Islet of Langerhans (tissue), 1 donor: ENCODE measurements around the gene VSIR.

Source experiments
- FAIRE-seq: peaks from one replicate; lab custom pipeline; 2011; peaks lifted over from hg19 to GRCh38; lab: Jason Lieb, UNC

The VSIR gene

DNA sequence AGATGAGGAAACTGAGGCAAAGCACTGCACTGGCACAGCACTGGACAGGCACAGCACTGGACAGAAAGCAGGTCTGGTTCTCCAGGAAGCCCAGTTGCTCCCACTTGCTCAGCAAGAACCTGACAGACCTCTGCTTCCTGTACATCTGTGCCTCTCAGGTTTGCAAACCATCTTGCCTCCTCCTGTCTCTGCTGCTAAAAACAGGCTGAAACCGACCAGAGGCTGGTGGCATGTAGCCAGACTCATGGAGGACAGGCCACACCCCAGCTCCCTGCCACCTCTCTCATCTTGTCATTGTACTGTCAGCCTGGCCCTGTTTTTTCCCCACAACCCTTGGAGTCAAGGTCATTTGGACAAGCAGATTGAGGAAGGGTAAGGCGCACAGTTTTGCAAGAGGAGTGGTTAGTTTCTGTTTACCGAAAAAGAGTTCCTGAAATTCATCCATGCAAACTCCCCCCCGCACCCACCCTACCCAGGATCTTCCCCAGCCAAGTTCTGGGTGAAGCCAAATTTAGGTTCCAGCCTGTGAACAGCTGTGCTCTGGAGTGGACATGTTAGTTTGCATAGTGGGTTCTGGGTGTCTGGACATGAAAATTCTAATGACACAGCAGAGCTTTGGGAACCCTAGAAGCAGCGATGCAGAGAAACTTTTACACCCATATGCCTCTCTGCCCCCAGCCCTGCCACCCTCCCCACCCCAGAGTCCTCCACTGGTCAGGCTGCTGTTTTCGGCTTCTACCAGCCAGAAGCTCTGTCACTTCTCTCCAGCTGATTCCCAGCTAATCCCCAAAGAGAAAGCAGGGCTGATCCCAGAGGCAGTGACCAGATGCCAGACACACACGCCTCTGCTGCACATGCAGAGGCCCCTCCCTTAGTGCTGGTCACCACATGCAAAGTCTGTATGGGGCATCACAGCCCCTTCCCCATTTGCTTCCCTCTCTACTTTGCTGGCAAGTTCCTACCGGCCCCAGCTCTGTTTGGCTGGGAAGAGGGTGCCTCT is 45.3 kb downstream of the VSIR start:
- no peak for FAIRE-seq

DNA sequence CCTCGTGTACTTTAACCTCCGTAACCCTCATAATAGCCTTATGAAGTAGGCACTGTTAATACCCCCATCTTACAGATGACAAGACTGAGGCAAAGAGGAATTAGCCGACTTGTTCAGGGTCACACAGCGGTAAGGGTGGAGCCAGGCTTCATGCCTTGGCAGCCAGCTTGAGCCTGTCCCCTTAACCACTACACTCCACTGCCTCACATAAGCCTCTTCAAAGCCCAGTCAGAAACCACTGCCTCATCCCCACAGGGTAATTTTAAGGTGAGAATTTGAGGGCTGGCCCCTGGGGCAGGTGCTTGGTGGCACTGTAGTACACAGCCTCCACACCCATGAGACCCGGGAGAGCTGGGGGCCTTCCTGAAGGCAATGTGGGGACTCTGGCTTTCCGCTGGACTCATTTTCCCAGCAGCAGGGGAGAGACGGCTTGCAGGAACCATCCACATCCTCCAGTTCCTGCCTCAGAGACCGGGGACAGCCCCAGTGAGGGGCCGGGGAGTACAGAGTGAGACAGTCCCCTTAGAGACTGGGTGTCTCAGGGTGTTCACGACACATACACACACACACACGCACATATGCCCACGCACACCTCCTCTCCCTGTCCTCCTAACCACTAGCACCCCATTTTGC is 46.1 kb downstream of the VSIR start:
- FAIRE-seq = no peak

DNA sequence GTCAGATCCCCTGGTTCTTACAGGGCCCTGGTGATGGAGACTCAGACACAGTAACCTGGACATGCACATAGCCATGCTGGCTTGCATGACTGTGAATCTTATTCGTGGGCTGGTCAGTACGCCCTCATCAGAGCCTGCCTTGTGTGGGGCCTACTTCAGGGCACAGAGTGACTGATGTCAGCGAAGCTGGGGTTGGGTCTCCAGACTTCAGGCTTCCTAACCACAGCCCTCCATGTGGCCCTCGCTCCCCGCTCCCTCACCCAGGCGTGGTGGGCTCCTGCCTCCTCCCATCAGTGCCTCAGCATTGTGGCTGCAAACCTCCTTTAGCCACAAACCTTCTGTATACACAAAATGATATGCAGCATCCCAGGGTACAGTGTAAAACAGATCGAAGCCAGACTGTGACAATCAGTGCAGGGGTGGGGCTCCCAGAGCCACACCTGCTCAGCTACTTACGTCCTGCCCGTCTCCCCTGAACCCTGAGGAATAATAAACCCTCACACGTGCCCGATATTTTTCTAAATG is 46.7 kb downstream of the VSIR start:
- no peak for FAIRE-seq

DNA sequence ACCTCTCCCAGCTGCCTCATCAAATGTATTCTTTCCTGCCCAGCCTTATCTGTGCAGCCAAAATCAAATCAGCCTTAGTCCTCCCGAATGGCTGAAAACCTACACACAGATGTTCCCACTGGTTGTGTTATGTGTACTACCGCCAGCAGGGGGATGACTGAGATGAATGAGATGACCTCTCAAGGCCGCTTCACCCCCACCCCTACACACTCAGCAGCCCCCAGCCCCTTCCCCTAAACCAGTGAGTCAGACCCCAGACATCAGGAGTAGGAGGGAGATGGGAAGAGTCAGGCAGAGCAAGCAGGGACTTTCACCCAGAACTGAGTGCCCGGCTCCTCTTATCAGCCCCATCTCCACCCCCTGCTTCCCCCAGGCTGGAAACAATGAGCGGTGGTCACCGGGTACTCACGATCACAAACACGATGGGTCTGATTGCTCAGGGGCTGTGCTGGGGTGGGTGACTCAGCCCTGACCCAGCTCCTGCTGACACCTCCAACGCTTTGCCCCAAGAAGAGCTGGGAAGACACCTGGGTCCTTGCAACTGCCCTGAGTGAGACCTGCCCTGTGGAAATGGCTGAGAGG is 47.2 kb downstream of the VSIR start:
- no peak for FAIRE-seq

DNA sequence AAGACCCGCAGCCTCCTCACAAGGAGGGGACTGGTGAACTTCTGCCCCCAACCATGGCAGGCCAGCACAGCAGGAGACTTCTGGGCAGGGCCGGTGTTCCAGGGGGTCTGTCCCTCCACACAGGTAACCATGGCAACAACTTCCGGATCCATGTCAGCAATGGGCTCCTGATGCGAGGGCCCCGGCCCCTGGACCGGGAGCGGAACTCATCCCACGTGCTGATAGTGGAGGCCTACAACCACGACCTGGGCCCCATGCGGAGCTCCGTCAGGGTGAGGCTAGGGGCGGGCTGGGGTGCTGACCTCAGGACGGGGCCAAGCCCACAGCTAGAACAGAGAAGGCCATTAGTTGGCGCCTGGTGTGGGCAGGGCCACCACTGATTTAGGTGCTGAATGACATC is 48.1 kb downstream of the VSIR start:
- FAIRE-seq = no peak

DNA sequence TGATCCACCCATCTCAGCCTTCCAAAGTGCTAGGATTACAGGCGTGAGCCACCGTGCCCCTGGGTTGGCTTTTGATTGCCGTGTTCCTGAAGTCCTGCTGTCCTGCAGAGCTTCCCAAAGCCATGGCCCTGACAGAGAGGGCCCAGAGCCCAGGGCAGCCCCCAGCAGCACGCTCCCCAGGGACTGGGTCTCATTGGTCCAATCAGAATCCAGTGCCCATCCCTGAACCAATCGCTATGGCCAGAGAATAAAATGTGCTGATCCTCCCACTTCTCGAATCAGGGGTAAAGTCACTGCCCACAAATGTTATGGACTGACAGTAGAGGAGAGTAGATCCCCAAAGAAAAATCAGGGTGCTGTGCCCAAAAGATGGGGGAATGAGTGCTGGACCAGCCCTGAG is 48.8 kb downstream of the VSIR start:
- no peak for FAIRE-seq

DNA sequence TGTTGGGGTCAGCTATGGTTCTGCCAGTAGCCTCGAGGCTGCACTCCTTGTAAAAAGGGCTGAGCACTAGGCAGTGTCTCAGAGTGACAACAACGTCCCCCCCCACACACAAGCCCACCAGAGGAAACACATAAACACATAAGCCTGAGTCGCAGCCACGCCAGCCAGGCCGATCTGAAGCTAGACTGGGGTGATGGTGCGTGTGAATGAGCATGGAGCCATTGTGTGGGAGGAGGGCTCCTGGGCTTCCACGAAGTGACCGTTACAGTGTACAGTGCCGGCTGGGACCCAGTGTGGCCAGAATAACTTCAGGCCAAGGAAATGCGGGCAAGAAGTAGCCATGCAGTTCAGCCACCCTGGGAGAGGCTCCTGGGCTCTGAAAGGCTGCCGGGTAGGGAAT is 50.0 kb downstream of the VSIR start:
- no peak for FAIRE-seq

DNA sequence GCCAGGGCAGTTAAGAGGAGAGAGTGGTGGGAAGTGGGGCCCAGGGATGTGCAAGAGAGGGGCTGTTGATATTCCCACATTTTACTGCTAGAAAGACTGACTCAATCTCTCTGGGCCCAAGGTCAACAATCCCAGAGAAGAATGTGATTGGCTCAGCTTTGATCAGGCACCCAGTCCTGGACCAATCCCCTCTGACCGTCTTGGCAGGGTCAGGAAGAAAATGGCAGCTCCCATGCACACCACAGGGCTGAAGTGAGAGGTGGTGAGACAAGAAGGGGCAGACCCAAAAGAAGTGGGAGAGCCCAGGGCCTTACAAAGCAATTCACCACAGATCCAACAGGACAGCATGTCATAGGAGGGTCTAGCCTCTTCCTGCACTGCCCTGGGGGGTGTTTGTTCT is 50.5 kb downstream of the VSIR start:
- FAIRE-seq = no peak

DNA sequence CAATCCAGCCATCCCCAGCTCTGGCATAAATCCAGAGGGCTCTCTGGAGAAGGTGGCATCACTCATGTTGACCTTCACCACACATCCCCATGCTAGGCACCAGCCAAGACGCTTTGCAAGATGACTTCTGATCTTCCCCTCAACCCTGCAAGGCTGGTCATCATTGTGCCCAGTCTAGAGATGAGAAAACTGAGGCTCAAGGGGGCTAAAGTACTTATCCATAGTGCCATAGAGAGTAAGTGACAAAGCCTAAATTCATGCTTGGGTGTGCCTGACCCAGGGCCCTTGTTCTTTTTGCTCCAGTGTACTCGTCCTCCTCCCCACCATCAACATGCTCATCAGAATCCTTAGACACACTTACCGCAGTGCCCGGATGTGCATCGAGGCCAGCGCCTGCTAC is 52.0 kb downstream of the VSIR start:
- no peak for FAIRE-seq

DNA sequence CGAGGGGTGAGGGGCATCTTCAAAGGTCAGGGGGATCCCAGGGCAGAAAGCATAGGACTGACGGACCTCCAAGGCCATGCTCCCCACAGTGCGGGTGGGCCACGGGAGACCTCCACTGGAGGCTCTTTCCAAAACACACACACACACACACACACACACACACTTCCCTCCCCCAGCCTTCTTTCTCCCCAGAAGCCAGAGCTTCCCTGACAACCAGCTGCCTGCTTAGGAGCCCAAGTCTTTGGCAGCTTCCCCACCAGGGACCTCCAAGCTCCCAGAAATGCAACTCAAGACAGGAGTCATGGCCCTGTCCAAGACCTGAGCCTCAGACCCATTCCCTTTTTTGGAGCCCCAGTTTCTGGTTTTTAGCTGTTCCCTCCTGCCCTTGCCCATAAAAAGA is 53.0 kb downstream of the VSIR start:
- FAIRE-seq = no peak

DNA sequence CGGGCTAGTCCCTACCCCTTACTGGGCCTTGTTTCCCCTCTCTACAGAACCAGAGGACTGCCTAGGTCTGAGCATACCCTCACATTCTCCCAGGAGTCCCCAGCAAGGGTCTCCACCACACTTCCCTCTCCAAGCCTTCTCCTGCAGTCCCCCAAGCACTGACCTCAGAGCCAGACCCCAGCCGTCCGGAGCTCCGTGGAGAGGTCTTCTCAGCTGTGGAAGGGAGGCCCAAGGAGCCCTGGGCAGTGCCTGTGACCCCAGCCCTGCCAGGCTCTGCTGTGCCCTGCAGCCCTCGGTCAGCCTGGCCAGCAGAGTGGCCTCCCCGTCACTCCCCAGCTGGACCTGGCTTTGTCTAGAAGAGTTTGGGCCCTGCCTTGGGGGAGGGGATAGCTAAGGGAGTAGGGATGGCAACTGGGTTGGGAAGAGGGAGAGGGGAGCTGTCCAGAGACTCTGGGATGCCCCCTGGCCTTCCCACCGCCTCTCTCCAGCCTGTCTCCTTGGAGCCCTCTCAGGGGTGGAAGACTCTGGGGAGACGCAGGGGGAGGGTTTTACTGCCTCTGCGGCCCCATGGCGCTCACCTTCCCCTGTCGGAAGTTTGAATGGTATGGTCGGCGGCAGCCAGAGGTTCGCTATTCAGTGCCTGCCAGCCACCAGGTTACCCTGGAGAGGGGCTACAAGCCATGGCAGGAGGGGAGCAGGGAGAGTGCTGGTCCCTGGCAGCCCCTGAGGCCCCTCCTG is 53.7 kb downstream of the VSIR start, which contains the start of gene C10orf105:
Gene C10orf105 (minus strand): TSS at position 315 of the 738 bp plus-strand sequence. CDS start 3,441 bp downstream, outside the sequence.
- FAIRE-seq = no peak

DNA sequence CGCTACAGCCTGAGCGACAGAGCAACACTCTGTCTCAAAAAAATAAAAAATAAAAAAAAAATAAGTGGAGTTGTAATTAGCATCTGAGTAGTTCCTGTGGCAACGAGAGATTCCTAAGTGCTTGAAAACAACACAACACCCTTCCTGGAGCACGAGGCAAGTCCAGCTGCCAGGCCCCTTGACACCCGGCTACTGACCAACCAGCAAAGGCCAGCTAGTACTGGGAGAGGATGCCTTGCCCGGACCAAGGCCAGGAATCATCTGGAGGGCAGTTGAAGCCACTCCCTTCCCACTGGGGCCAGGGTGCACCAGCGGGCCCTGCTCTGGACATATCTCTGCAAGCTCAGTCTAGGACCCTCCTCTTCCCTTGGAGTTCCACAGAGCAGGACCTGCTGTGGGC is 54.3 kb downstream of the VSIR start:
- no peak for FAIRE-seq

DNA sequence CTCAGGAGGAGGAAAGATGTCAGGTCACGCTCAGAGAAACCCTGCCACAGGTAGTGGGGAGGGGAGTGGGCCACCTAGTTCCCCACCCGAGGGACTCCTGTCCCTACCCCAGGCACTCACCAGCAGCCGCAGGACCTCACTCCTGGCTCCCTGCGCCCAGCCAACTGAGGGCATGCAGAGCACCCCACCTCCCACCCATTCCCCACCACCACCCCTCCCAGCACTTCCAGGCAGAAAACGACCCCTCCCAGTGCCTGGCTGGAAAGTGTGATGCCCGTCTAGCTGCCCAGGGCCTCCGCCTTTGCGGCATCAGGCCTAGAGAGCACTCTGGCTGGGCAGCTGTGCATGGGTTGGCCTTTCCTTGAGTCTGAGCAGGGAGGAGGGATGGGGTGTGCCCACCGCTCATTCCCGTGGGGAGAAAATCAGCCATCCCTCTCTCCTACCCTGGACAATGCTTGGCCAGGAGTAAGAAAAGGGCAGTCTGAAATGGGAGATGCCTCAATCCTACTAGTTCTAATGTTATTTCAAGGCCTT is 55.1 kb downstream of the VSIR start:
- FAIRE-seq = no peak

DNA sequence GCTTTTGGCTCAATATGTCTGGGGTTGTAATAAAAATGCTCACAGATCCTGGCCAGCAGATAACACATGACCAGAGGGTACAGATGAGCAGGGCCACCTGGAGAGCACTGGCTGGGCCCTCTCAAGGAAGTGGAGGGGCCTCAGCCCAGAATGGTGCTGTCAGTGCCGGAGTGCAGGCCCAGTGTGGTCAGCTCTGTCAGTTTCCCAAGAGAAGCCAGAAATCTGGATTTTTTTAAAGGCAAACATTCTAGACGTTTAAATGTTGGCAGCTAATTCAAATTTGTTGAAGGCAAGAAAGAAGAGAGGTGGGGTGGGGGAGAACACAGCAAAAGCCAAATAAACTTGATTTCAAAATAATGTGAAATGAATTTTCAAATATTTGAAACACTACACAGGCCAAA is 55.8 kb downstream of the VSIR start:
- FAIRE-seq = no peak

DNA sequence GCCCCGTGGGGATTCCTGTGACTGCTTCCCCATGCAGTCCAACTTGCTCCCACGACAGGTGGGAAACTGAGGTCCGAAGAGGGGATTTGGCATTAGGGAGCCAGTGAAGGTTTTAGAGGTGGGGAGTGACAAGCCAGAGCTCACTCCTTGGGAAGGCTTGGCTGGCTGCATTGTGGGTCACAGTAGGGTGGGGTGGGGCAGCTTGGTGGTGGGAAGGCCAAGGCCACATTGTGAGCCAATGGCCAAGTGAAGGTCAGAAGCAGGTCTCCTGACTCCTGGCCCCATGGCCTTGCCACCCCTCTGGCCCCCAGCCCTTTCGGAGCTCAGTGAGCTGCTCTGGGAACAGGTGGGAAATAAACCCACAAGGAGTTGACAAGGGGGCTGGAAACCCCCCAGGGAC is 56.3 kb downstream of the VSIR start:
- FAIRE-seq = no peak

DNA sequence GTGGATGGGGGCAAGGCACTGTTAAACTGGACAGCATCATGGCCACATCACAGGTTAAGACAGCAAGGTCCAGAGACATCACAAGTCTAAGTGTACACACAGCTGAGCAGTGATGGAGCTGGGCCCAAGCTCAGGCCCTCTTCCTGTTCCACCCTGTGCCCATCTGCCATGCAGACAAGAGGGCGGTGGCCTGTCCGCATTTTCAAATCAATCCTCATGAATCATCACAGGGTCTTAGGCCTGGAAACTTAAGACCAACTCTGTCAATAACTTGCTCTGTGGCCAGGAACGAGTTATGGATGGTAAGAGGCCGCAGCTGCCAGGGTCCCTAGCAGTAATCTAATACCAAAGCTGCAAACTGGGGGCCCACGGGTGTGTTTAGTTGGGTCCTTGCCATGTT is 56.9 kb downstream of the VSIR start:
- FAIRE-seq = no peak

DNA sequence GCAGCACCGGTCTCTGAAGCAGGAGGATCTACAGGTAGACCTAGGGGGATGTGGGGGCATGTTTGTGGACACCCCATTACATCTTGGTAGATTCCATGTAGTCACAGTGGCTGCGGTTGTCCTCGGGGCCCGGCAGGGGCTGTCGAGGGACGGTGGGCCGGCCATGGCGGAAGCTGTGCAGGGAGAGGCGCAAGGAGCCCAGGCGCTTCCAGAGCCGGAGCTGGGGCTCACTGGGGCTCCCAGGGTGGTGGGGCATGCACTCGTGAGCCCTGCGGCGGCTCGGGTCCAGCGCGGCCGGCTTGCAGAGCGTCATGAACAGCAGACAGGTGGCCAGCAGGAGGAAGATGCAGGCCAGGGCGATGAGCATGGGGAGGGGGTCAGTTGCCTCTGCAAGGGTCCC is 57.5 kb downstream of the VSIR start:
- FAIRE-seq = no peak

DNA sequence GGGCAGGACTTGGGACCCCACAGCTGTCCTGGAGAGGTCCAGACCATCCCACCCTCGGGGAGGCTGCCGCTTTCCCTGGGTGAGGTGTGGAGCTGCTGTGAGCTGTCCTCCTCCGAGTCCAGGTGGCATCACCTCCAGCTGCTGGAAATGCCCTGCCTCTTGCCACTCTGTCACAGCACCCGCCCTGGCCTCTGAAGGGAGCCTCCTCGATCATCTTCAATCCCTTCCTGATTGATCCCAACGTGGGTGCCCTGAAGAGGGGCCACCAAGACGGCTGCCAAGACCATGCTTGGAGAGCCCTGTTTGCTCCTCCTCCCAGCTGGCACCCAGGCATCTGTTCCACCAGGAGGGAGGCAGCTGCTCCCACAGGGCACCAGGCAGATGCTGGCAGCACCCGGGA is 58.3 kb downstream of the VSIR start:
- FAIRE-seq = no peak

DNA sequence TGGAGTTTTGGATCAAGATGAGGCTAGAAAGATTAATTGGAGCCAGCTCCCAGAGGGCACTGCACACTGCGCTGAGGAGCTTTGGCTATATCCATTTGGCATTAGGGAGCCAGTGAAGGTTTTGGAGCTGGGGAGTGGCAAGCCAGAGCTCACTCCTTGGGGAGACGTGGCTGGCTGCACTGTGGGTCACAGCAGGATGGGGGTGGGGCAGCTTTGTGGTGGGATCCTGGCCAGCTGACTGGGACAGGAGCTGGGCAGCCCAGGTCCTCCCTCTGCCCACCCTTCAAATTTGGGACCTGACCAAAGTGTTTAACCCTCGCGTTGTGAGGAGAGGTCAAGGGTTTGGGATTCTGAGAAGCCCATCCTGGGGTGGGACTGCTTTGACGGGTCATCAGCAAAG is 58.7 kb downstream of the VSIR start:
- FAIRE-seq = no peak

DNA sequence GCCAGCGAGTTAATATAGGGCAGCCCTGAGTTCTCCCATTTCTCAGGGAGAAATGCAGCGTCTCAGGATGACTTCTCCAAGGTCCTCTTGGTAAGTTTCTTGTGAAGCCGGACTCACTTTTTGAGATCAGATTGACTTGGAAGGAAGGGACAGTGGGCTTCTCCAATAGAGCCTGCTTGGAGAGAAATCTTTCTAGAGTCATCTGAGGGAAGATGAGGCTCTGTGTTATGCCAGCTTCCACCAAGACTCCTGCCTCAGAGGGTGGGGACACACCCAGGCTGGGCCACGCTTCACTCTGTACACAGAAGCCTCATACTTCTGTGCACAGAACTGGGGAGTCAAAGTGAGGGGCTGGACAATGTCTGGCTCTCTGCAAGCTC is 59.3 kb downstream of the VSIR start:
- no peak for FAIRE-seq

DNA sequence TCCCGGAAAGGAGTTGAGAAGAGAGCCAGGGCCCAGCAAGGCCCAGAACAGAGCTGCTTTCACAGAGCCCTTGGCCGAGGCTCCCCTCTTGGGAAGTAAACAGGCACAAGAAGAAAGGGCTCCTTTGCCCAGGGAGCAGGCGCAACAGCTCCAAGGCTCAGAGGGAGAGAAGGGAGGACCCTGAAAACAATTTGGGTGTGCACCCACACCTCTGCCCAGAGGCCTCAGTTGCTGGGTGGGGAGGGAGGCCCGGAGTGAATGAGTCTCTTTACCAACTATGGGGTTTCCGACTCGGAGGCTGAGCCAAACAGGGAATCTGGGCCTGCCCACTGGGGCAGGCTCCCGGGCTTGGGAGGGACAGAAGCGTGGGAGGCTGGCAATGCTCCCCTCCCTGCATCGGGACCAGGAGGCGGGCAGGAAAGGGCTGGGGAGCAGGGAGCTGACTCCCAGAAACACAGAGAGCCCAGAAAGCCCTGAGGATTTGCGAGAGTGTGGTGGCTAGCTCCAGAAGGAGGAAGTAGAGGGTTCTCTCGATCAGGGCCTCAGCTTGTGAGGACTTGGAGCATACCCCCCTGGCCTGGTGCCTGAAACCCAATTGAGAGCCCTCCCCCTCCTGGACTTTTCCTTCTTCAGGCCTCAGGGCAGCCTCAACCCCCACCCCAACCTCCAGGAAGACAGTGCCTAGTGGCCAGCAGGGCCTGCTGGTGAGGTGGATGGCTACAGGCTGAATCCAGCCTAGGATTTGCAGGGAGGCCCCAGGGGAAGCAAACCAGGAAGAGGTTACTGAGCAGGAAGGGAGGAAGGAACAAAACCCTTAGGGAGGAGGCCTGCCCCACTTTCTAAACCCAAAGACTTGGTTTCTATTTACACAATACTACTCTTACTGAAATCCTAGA is 59.9 kb downstream of the VSIR start:
- no peak for FAIRE-seq
